Kidney epithelial cell (primary cell): ENCODE measurements around the gene GAB4. TPM values are rescaled to one million over a fixed set of nuclear protein-coding genes. Genes with fewer than 3 reads are reported as not detected.

Experiments
- DNase-seq: peaks from one replicate; pipeline ENCODE4 v3.0.0-alpha.2; 2010; ENCODE audit warnings: low read depth
- H3K27me3 ChIP-seq: 2 replicates; pipeline ENCODE4 v1.6.0; 2011; ENCODE audit warnings: low read length; ENCODE audit not compliant: control insufficient read depth, insufficient read depth
- H3K36me3 ChIP-seq: 2 replicates; pipeline ENCODE4 v1.5.1; 2011; ENCODE audit warnings: low read length; ENCODE audit not compliant: control insufficient read depth, insufficient read depth
- H3K4me3 ChIP-seq: 2 replicates; pipeline ENCODE4 v1.5.1; 2011; ENCODE audit warnings: low read depth, mild to moderate bottlenecking, control low read depth, low read length
- CTCF ChIP-seq: IDR thresholded peaks from 2 replicates; pipeline ENCODE4 v1.5.1; 2011; ENCODE audit warnings: mild to moderate bottlenecking, moderate library complexity, low read length, control low read depth, inconsistent platforms; ENCODE audit not compliant: insufficient read depth, poor library complexity, severe bottlenecking
- total RNA-seq: library from RNA; depleted of rRNA; stranded (reverse); fragments of >200 nt; gene quantifications from 2 replicates; pipeline ENCODE4 v1.2.3, GENCODE V29; 2015

The GAB4 gene
- total RNA-seq, 1 donor from 2014 or later: not detected

DNA sequence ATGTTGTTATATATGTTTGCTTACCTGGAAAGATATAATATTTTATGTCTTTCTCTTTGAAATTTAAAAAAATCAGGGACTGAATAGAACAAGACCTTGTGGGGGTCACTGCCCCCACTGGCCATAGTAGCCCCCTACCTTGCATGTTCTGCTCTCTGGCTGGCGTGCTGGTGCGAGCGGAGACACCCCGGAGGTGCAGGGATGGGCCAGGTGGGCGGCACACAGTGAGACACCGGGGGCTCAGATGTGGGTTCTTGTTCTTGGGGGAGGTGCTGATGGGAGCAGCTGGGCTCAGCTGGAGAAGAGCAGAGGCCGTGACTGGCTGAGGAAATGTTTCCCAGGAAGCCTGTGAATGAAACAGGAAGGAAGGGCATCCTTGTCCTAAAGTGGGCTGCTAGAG is 20.2 kb downstream of the GAB4 start:
- Histone ChIP-seq H3K27me3 (no peaks in the 10 kb centered on the region), H3K36me3 (no peaks in the 10 kb centered on the region), H3K4me3 (no peak overlapping the region)
- no peak for TF ChIP-seq CTCF
- no peak for DNase-seq

DNA sequence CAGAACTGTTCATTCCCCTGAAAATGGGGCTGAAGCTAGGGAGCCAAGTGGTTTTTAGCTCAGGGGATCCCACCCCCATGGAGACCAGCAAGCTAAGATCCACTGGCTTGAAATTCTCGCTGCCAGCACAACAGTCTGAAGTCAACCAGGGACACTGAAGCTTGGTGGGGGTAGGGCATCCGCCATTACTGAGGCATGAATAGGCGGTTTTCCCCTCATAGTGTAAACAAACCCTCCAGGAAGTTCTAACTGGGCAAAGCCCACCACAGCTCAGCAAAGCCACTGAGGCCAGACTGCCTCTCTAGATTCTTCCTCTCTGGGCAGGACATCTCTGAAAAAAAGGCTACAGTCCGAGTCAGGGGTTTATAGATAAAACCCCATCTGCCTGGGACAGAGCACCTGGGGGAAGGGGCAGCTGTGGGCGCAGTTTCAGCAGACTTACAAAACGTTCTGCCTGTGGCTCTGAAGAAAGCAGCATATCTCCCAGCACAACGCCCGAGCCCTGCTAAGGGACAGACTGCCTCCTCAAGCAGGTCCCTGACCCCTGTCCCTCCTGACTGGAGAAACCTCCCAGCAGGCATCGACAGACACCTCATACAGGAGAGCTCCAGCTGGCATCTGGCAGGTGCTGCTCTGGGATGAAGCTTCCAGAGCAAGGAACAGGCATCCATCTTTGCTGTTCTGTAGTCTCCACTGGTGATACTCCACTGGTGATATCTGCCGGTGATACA is 32.7 kb downstream of the GAB4 start:
- Histone ChIP-seq H3K4me3 (no peak overlapping the region), H3K36me3 (no peaks in the 10 kb centered on the region), H3K27me3 (no peaks in the 10 kb centered on the region)
- no peak for DNase-seq
- TF ChIP-seq CTCF: no peak

- no peak overlapping the region for H3K4me3 ChIP-seq
- DNase-seq: no peak
- no peak for TF ChIP-seq CTCF
- H3K36me3 ChIP-seq: no peaks in the 10 kb centered on the region
- H3K27me3 ChIP-seq: no peaks in the 10 kb centered on the region
Measured at GRCh38 chr22:16974298-16975084, 33.5 kb downstream of the GAB4 start.

GRCh38 chr22:16973591-16974297 is 34.3 kb downstream of the GAB4 start:
- H3K4me3 ChIP-seq: no peak overlapping the region
- DNase-seq: no peak
- no peaks in the 10 kb centered on the region for H3K27me3 ChIP-seq
- no peak for TF ChIP-seq CTCF
- H3K36me3 ChIP-seq: no peaks in the 10 kb centered on the region

DNA sequence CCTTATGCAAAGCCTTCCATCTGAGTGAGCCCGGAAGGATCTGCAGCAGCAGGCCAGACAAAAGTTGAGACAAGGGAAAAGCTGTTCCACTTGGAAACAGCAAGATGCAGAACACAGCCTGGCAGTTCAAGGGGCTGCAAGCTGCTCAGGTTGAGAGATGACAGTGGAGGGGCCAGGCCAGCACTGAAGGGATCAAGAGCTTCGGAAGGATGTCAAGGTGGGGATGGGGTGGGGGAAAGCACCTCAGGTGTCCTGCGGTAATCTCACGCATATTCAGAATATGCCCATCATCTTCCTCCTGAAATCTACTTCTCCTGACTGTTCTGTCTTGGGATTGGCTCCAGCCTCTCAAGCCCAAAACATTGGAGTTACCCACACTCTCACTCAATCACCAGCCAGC is 35.7 kb downstream of the GAB4 start:
- DNase-seq: no peak
- no peak for TF ChIP-seq CTCF
- Histone ChIP-seq H3K27me3 (no peaks in the 10 kb centered on the region), H3K36me3 (no peaks in the 10 kb centered on the region), H3K4me3 (no peak overlapping the region)
